ENCODE results near the gene PLRG1.
A peak's percentile ranks its signal among the peaks of the same experiment; 100 is the strongest.

GRCh38 chr4:154559494-154560418 lies 9.6 kb upstream of the PLRG1 start:
- TF ChIP-seq CTCF (conservative IDR thresholded peaks at IDR 0.05 in 1 of 2, IDR thresholded peaks at IDR 0.05 in 1 of 2; ENCODE audit: low read depth in 1 of 2, low read length in 2 of 2) (peak; percentile 51 to 71), EZH2 (IDR thresholded peaks at IDR 0.05; ENCODE audit: low read length, missing control alignments) (no peak)

Measured in fibroblast of lung (primary cell).